ENCODE data around the gene CEP135.

GRCh38 chr4:55938481-55938880, 10.3 kb upstream of the CEP135 start:
- TF ChIP-seq GATA2 (IDR thresholded peaks at IDR 0.05; ENCODE audit: low read depth, low read length) (no peak), GATA3 (IDR thresholded peaks at IDR 0.05; ENCODE audit: low read depth, low read length) (no peak)
